H1 (cell line): ENCODE data around the gene CDK3. TPM values are rescaled to one million over a fixed set of nuclear protein-coding genes. Genes with fewer than 3 reads are reported as not detected.

Experiments
- CTCF ChIA-PET: fragments of 300-600 bp; sonication (Branson Sonifier 250); formaldehyde crosslinking; loops from one replicate; lab custom pipeline; 2021; ENCODE audit not compliant: partially characterized antibody; lab: Charles Lee
- POLR2A ChIA-PET: fragments of 300-600 bp; sonication (Branson Sonifier 250); formaldehyde crosslinking; loops from one replicate; lab custom pipeline; 2021; ENCODE audit warnings: inconsistent platforms; ENCODE audit not compliant: partially characterized antibody; lab: Charles Lee
- DNase-seq, 2 experiments: peaks; one replicate each; pipeline versions ENCODE4 v3.0.0 to v3.0.0-alpha.2; 2010 to 2022; ENCODE audit warnings: low spot score in 2 of 2, low read depth in 1 of 2, mixed read lengths in 1 of 2
- FAIRE-seq: peaks from 2 replicates; lab custom pipeline; 2011; peaks lifted over from hg19 to GRCh38; lab: Jason Lieb, UNC
- H2AFZ ChIP-seq: 2 replicates; pipeline ENCODE4 v1.8.1; 2012; ENCODE audit warnings: low read length, inconsistent platforms
- H2AK5ac ChIP-seq: 2 replicates; pipeline ENCODE4 v1.6.1; 2013; ENCODE audit warnings: low read depth, low read length
- H2BK120ac ChIP-seq: replicated peaks from 2 replicates; pipeline ENCODE3; 2013; ENCODE audit warnings: low read depth, low read length, inconsistent platforms
- H2BK12ac ChIP-seq: 2 replicates; pipeline ENCODE4 v1.6.1; 2013; ENCODE audit warnings: low read depth, low read length
- H2BK15ac ChIP-seq: 2 replicates; pipeline ENCODE4 v1.6.1; 2013; ENCODE audit warnings: low read length
- H2BK20ac ChIP-seq: 2 replicates; pipeline ENCODE4 v1.6.1; 2013; ENCODE audit warnings: low read length
- H2BK5ac ChIP-seq: 2 replicates; pipeline ENCODE4 v1.6.1; 2013; ENCODE audit warnings: low read depth, low read length
- H3K14ac ChIP-seq: 2 replicates; pipeline ENCODE4 v1.6.1; 2013; ENCODE audit warnings: inconsistent platforms; ENCODE audit not compliant: insufficient read length
- H3K18ac ChIP-seq: 2 replicates; pipeline ENCODE4 v1.6.1; 2013; ENCODE audit warnings: low read length; ENCODE audit errors: extremely low read depth
- H3K23ac ChIP-seq: 2 replicates; pipeline ENCODE4 v1.6.1; 2013; ENCODE audit warnings: inconsistent platforms; ENCODE audit not compliant: insufficient read length
- H3K23me2 ChIP-seq: 2 replicates; pipeline ENCODE4 v1.6.1; 2013; ENCODE audit warnings: low read depth, low read length
- H3K27ac ChIP-seq: 2 replicates; pipeline ENCODE4 v1.6.1; 2011; ENCODE audit warnings: low read depth, low read length, inconsistent platforms
- H3K27me3 ChIP-seq, 4 experiments: replicated peaks in 1 of 4; 1 replicate in 1 of 4; 2 replicates in 3 of 4; pipeline versions ENCODE4 v1.6.1 to v1.8.1; 2011 to 2013; ENCODE audit warnings: low read length in 3 of 4, mild to moderate bottlenecking in 3 of 4, inconsistent platforms in 2 of 4, mixed read lengths in 2 of 4, moderate library complexity in 1 of 4; ENCODE audit not compliant: control insufficient read depth in 3 of 4, insufficient read depth in 3 of 4; ENCODE audit errors: extremely low read depth in 1 of 4
- H3K36me3 ChIP-seq, 4 experiments: 2 replicates each; pipeline versions ENCODE4 v1.6.1 to v1.8.1; 2011 to 2013; ENCODE audit warnings: mild to moderate bottlenecking in 4 of 4, low read length in 3 of 4, moderate library complexity in 2 of 4, control low read depth in 1 of 4, inconsistent platforms in 1 of 4; ENCODE audit not compliant: insufficient read depth in 4 of 4, control insufficient read depth in 2 of 4
- H3K4ac ChIP-seq: replicated peaks from 2 replicates; pipeline ENCODE3; 2013; ENCODE audit warnings: low read length, low read depth, mixed read lengths, inconsistent platforms; ENCODE audit not compliant: insufficient read length
- H3K4me1 ChIP-seq, 4 experiments: replicated peaks in 1 of 4; 1 replicate in 1 of 4; 2 replicates in 3 of 4; pipeline versions ENCODE4 v1.6.1 to v1.8.1; 2011 to 2013; ENCODE audit warnings: low read length in 3 of 4, inconsistent platforms in 2 of 4, mixed read lengths in 1 of 4; ENCODE audit not compliant: insufficient read depth in 4 of 4, control insufficient read depth in 3 of 4
- H3K4me2 ChIP-seq, 2 experiments: 2 replicates each; pipeline versions ENCODE4 v1.6.1 to v1.8.1; 2011 to 2013; ENCODE audit warnings: low read depth in 2 of 2, low read length in 2 of 2, control low read depth in 1 of 2, inconsistent platforms in 1 of 2, mild to moderate bottlenecking in 1 of 2; ENCODE audit not compliant: insufficient read depth in 1 of 2
- H3K4me3 ChIP-seq, 4 experiments: fragments of 200-600, 300-600 bp in 1 of 4; sonication (generic), shearing (Covaris generic), sonication (Bioruptor Twin) in 1 of 4; 2 replicates each; pipeline versions ENCODE4 v1.5.1 to v1.8.1; 2011 to 2016; ENCODE audit warnings: low read length in 4 of 4, low read depth in 3 of 4, control low read depth in 2 of 4, inconsistent platforms in 2 of 4, mild to moderate bottlenecking in 2 of 4, mixed read lengths in 1 of 4, moderate library complexity in 1 of 4; ENCODE audit not compliant: insufficient read depth in 2 of 4; ENCODE audit errors: extremely low read depth in 1 of 4
- H3K56ac ChIP-seq: replicated peaks from 2 replicates; pipeline ENCODE3; 2013; ENCODE audit warnings: low read depth, mild to moderate bottlenecking, mixed read lengths, low read length, inconsistent platforms; ENCODE audit not compliant: insufficient read length
- H3K79me1 ChIP-seq: 2 replicates; pipeline ENCODE4 v1.6.1; 2013; ENCODE audit warnings: low read depth, low read length, control low read depth
- H3K79me2 ChIP-seq, 2 experiments: 2 replicates each; pipeline versions ENCODE4 v1.6.1 to v1.8.1; 2012 to 2013; ENCODE audit warnings: low read length in 2 of 2, mild to moderate bottlenecking in 2 of 2, inconsistent platforms in 1 of 2; ENCODE audit not compliant: insufficient read depth in 2 of 2, control insufficient read depth in 1 of 2
- H3K9ac ChIP-seq, 4 experiments: replicated peaks in 1 of 4; 1 replicate in 1 of 4; 2 replicates in 3 of 4; pipeline versions ENCODE4 v1.6.1 to v1.8.1; 2011 to 2013; ENCODE audit warnings: low read depth in 3 of 4, low read length in 3 of 4, control low read depth in 2 of 4, mild to moderate bottlenecking in 2 of 4, moderate library complexity in 2 of 4, inconsistent platforms in 1 of 4; ENCODE audit errors: extremely low read depth in 1 of 4
- H3K9me3 ChIP-seq, 2 experiments: 2 replicates each; pipeline versions ENCODE4 v1.6.1 to v1.8.1; 2012 to 2013; ENCODE audit warnings: mild to moderate bottlenecking in 2 of 2, moderate library complexity in 2 of 2, control low read depth in 1 of 2, inconsistent platforms in 1 of 2, low read depth in 1 of 2, low read length in 1 of 2, mixed read lengths in 1 of 2; ENCODE audit not compliant: insufficient read depth in 2 of 2
- H4K20me1 ChIP-seq, 2 experiments: replicated peaks in 1 of 2; 2 replicates each; pipeline versions ENCODE3 to v1.8.1; 2011 to 2013; ENCODE audit warnings: inconsistent platforms in 2 of 2, low read length in 2 of 2, mild to moderate bottlenecking in 1 of 2; ENCODE audit not compliant: insufficient read depth in 2 of 2, control insufficient read depth in 1 of 2
- H4K5ac ChIP-seq: 2 replicates; pipeline ENCODE4 v1.6.1; 2013; ENCODE audit warnings: low read length, low read depth, mixed read lengths, inconsistent platforms; ENCODE audit not compliant: insufficient read length
- H4K8ac ChIP-seq: 2 replicates; pipeline ENCODE4 v1.8.0; 2013; ENCODE audit warnings: mild to moderate bottlenecking, moderate library complexity, low read length, inconsistent platforms; ENCODE audit not compliant: insufficient read depth; ENCODE audit errors: extremely low read depth
- H4K91ac ChIP-seq: replicated peaks from 2 replicates; pipeline ENCODE3; 2013; ENCODE audit warnings: low read length, mixed read lengths, inconsistent platforms; ENCODE audit not compliant: insufficient read length
- CEBPB ChIP-seq: IDR thresholded peaks from 2 replicates; pipeline ENCODE4 v1.6.1; 2012; ENCODE audit warnings: low read depth, low read length
- WGBS, 2 experiments: shearing (Covaris generic) in 1 of 2; methylation state at CpG; one replicate each; pipeline versions ENCODE4 v1.1.6 to v1.1.7; 2013 to 2015; ENCODE audit warnings: low lambda C conversion rate in 2 of 2, mixed read lengths in 2 of 2, inconsistent platforms in 1 of 2, low coverage in 1 of 2, missing lambda C conversion rate in 1 of 2; ENCODE audit not compliant: insufficient replicate concordance in 2 of 2, insufficient coverage in 1 of 2, insufficient read length in 1 of 2; ENCODE audit errors: extremely low coverage in 1 of 2, missing lambda C conversion rate in 1 of 2; 5-methylcytosine and 5-hydroxymethylcytosine counted together
- polyA plus RNA-seq, 7 experiments: library from polyadenylated mRNA; depleted of rRNA in 3 of 7; stranded (reverse) in 5 of 7; unstranded in 2 of 7; fragments of >200 nt in 5 of 7; fragments of 200-250 nt in 2 of 7; gene quantifications; 1 replicate in 5 of 7; 2 replicates in 1 of 7; 4 replicates in 1 of 7; pipeline versions ENCODE4 v1.2.1 to v1.2.3, GENCODE V29; 2011 to 2013; ENCODE audit warnings: missing spikeins in 2 of 7, mixed read lengths in 2 of 7
- total RNA-seq: library from RNA; stranded (reverse); fragmentation: NEBNext Ultra II Directional; extraction: Animal tissue kit (Norgen Biotek cat#: 25700); gene quantifications from 2 replicates; pipeline ENCODE4 v1.2.1, GENCODE V29; 2021
- TF ChIP-seq, protein P1 (sequence below): IDR thresholded peaks from 2 replicates; pipeline ENCODE4 v1.6.1; 2012; ENCODE audit warnings: low read length, inconsistent platforms

The CDK3 gene
- total and polyA plus RNA-seq, 2 of the 8 experiments (the other 6 are each of a cell fraction or from before 2014, with no cell fraction given): 10.0 to 14.6 TPM

GRCh38 chr17:76036497-76037261, 36.0 kb downstream of the CDK3 start:
- Histone ChIP-seq H3K36me3 (peaks cover 15 to 33% (median 24%) of the 10 kb centered on the region in 4 experiments; a peak in 7 of 8 replicates), H3K4me1 (peaks cover 0 to 20% (median 8%) of the 10 kb centered on the region in 4 experiments; a peak in 6 of 7 replicates), H2BK20ac (no peak overlapping the region; the same call in 1 of the 2 replicates), H4K5ac (peak overlapping the region; percentile 30), H3K23ac (no peak overlapping the region), H3K79me2 (no peaks in the 10 kb centered on the region), H4K20me1 (peaks cover 0 to 5% of the 10 kb centered on the region in 2 experiments), H2BK120ac (peak overlapping the region; percentile 15), H2BK15ac (no peak overlapping the region), H4K8ac (peak overlapping the region; percentile 87), H3K27ac (0 out of 2 replicates have a peak overlapping the region, but pooled peaks have one; percentile 13), H2AK5ac (peak overlapping the region; percentile 43; the same call in 1 of the 2 replicates), H3K4me3 (no peak overlapping the region), H4K91ac (peak overlapping the region; percentile 18), H3K4ac (peak overlapping the region; percentile 58), H3K14ac (no peak overlapping the region), H3K27me3 (no peaks in the 10 kb centered on the region), H3K9me3 (no peaks in the 10 kb centered on the region), H2AFZ (no peak overlapping the region), H3K56ac (no peak overlapping the region), H2BK12ac (0 out of 2 replicates have a peak overlapping the region, but pooled peaks have one; percentile 60), H3K18ac (peak overlapping the region; percentile 66; the same call in 1 of the 2 replicates), H2BK5ac (peak overlapping the region; percentile 52; the same call in 1 of the 2 replicates), H3K9ac (no peak overlapping the region), H3K23me2 (no peaks in the 10 kb centered on the region), H3K79me1 (no peaks in the 10 kb centered on the region), H3K4me2 (peak overlapping the region; percentile 7 to 22; a peak in 2 of 4 replicates)
- 78% methylated on average over 22 of the region's 22 CpGs; no CpG with 5 or more reads in 1 of the 2 experiments for WGBS, 2 experiments
- DNase-seq (no peak), FAIRE-seq (peak; percentile 32)
- TF ChIP-seq, protein P1, sequence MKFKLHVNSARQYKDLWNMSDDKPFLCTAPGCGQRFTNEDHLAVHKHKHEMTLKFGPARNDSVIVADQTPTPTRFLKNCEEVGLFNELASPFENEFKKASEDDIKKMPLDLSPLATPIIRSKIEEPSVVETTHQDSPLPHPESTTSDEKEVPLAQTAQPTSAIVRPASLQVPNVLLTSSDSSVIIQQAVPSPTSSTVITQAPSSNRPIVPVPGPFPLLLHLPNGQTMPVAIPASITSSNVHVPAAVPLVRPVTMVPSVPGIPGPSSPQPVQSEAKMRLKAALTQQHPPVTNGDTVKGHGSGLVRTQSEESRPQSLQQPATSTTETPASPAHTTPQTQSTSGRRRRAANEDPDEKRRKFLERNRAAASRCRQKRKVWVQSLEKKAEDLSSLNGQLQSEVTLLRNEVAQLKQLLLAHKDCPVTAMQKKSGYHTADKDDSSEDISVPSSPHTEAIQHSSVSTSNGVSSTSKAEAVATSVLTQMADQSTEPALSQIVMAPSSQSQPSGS: no peak
- 0 out of 2 replicates have a peak, but pooled peaks have one; percentile 5 for TF ChIP-seq CEBPB
- ChIA-PET POLR2A (interaction anchor here (0.6 to 0.8 kb wide), 3 partner anchors 19 to 252 kb away, joined by 3 read pairs; no protein-coding TSS in a partner anchor), CTCF (interaction anchor here (0.6 to 13.7 kb wide), 4 partner anchors 11 to 232 kb away, joined by 3 to 229 read pairs (median 3); partner anchors contain the start of gene CDK3)
